Spleen (tissue), 11 donors: ENCODE data around the gene TMEM132C. TPM values are rescaled to one million over a fixed set of nuclear protein-coding genes. Genes with fewer than 3 reads are reported as not detected.
"Not testable (repeated sequence)": the region's sequence is repeated elsewhere in the genome, so short reads cannot be mapped to it uniquely, and the experiment has no call there.

Experiments used
- DNase-seq: peaks from one replicate; pipeline ENCODE4 v3.0.0-alpha.2; 2020
- H3K27ac ChIP-seq, 8 donors: fragments of 200-600 bp; sonication (generic) in 7 of 8; 1 replicate in 4 of 8; 2 replicates in 4 of 8; pipeline versions ENCODE4 v1.5.0 to v1.8.0; 2016 to 2021; ENCODE audit warnings: inconsistent platforms in 4 of 8, mild to moderate bottlenecking in 4 of 8, moderate library complexity in 1 of 8
- H3K27me3 ChIP-seq, 7 donors: fragments of 200-600 bp; sonication (generic) in 6 of 7; replicated peaks in 1 of 7; 1 replicate in 4 of 7; 2 replicates in 3 of 7; pipeline versions ENCODE4 v1.5.0 to v1.8.0; 2016 to 2021; ENCODE audit warnings: inconsistent platforms in 3 of 7, mild to moderate bottlenecking in 1 of 7
- H3K36me3 ChIP-seq, 6 donors: fragments of 200-600 bp; sonication (generic) in 5 of 6; 1 replicate in 4 of 6; 2 replicates in 2 of 6; pipeline versions ENCODE4 v1.5.0 to v1.8.0; 2016 to 2021; ENCODE audit warnings: inconsistent platforms in 2 of 6
- H3K4me1 ChIP-seq, 6 donors: fragments of 200-600 bp; sonication (generic) in 5 of 6; 1 replicate in 3 of 6; 2 replicates in 3 of 6; pipeline versions ENCODE4 v1.5.0 to v1.8.0; 2016 to 2021; ENCODE audit warnings: inconsistent platforms in 3 of 6
- H3K4me3 ChIP-seq, 8 donors: fragments of 200-600 bp; sonication (generic) in 7 of 8; 1 replicate in 4 of 8; 2 replicates in 4 of 8; pipeline versions ENCODE4 v1.5.0 to v1.8.0; 2016 to 2021; ENCODE audit warnings: inconsistent platforms in 4 of 8, mild to moderate bottlenecking in 4 of 8, moderate library complexity in 2 of 8
- H3K9me3 ChIP-seq, 8 donors: fragments of 200-600 bp; sonication (generic) in 7 of 8; 1 replicate in 4 of 8; 2 replicates in 4 of 8; pipeline versions ENCODE4 v1.5.0 to v1.8.0; 2016 to 2021; ENCODE audit warnings: inconsistent platforms in 4 of 8
- POLR2A ChIP-seq, 3 donors: fragments of 450-650 bp; IDR thresholded peaks; one replicate each; pipeline ENCODE4 v1.5.1; 2017; ENCODE audit warnings: antibody characterized with exemption in 3 of 3, mild to moderate bottlenecking in 1 of 3
- POLR2AphosphoS5 ChIP-seq, 3 donors: sonication (generic); formaldehyde crosslinking; IDR thresholded peaks; one replicate each; pipeline ENCODE4 v1.5.1; 2017; ENCODE audit warnings: antibody characterized with exemption in 3 of 3
- WGBS, 5 donors: extraction: QIAGEN DNeasy Blood & Tissue Kit in 3 of 5; methylation state at CpG; one replicate each; pipeline versions ENCODE4 v1.1.5 to v1.1.7; 2013 to 2018; 5-methylcytosine and 5-hydroxymethylcytosine counted together
- intact Hi-C: fragments of 100-400 bp; cut with DNase I; formaldehyde crosslinking; loops from one replicate; pipeline ENCODE4 v1.15.0; 2023; ENCODE audit warnings: low total_unique reads
- polyA plus RNA-seq, 3 donors: library from polyadenylated mRNA; stranded (reverse); fragments of 200-250 nt; gene quantifications; one replicate each; pipeline ENCODE4 v1.2.1, GENCODE V29; 2013
- total RNA-seq, 7 donors: library from RNA; depleted of rRNA in 3 of 7; stranded (reverse); fragments of >200 nt in 3 of 7; fragmentation: NEBNext Ultra II Directional in 4 of 7; extraction: Animal tissue kit (Norgen Biotek cat#: 25700) in 4 of 7; gene quantifications; one replicate each; pipeline versions ENCODE4 v1.1.0 to v1.2.1, GENCODE V29; 2016 to 2021
- TF ChIP-seq, protein P1 (sequence below), 11 experiments: fragments of 200-600 bp in 7 of 11; fragments of 450-650 bp in 4 of 11; sonication (generic) in 4 of 11; IDR thresholded peaks in 8 of 11; conservative IDR thresholded peaks in 3 of 11; 1 replicate in 7 of 11; 2 replicates in 4 of 11; pipeline versions ENCODE4 v1.4.0 to v1.8.0; 2016 to 2021; ENCODE audit warnings: antibody characterized with exemption in 11 of 11, inconsistent platforms in 4 of 11, mild to moderate bottlenecking in 1 of 11
- donor health status: healthy with polysubstance abuse.
- donor health status: DM: no; HTN: no; CAD: no; lungs with moderate emphysema.
- donor health status: DM: no; HTN: no; CAD: no.
- donor health status: Bipolar disorder and iron deficiency.
- donor health status: healthy.
- donor health status: DM: no; HTN: no; CAD: no.
- donor health status: DM: yes; HTN: yes; CAD: no.

Gene TMEM132C
- total and polyA plus RNA-seq, 10 donors, result 0.08 to 0.83 (median 0.25) TPM; not detected in 4

DNA sequence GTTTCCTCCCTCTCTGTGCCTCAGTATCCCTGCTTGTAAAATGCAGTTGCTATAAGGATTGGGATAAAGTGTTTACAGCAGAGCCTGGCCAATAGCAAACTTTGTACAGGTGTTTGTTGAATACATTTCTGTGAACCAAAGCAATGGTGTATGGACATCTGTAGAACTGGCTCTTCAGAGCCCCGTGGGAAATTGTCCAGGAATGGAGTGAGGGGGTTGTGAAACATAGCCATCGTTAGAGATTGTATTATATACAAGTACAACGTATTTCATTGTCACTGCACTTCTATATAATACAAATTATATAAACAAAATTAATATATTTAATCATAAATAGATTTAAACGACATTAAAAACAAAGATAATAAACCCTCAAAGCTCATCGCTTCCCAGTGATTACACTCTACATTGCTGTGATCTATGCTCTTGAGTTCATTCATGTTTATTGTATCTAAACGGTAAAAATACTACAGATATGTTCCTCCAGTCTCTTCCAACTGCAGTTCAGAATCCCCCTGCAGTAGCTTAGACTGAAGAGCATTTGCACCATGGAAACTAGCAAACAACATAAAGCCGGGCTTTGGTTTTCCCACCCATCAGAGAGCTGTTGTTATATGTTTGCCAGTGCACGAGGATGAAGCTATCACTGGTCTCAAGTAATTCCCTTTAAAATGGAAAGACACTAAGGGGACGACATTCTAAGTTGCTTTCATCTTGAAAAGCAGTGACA lies 216.7 kb downstream of the TMEM132C start:
- Histone ChIP-seq H3K36me3 (no peaks in the 10 kb centered on the region), H3K27me3 (no peaks in the 10 kb centered on the region), H3K9me3 (no peaks in the 10 kb centered on the region), H3K4me1 (no peaks in the 10 kb centered on the region), H3K4me3 (no peak overlapping the region), H3K27ac (no peak overlapping the region)
- DNase-seq, result no peak
- TF ChIP-seq, protein P1, sequence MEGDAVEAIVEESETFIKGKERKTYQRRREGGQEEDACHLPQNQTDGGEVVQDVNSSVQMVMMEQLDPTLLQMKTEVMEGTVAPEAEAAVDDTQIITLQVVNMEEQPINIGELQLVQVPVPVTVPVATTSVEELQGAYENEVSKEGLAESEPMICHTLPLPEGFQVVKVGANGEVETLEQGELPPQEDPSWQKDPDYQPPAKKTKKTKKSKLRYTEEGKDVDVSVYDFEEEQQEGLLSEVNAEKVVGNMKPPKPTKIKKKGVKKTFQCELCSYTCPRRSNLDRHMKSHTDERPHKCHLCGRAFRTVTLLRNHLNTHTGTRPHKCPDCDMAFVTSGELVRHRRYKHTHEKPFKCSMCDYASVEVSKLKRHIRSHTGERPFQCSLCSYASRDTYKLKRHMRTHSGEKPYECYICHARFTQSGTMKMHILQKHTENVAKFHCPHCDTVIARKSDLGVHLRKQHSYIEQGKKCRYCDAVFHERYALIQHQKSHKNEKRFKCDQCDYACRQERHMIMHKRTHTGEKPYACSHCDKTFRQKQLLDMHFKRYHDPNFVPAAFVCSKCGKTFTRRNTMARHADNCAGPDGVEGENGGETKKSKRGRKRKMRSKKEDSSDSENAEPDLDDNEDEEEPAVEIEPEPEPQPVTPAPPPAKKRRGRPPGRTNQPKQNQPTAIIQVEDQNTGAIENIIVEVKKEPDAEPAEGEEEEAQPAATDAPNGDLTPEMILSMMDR (IDR thresholded peaks at IDR 0.05 in 8 of 11, conservative IDR thresholded peaks at IDR 0.05 in 3 of 11), result no peak
- TF ChIP-seq POLR2A (IDR thresholded peaks at IDR 0.05) (no peak), POLR2AphosphoS5 (IDR thresholded peaks at IDR 0.05) (no peak)
- intact Hi-C loops, result no loop called here
- 71 to 83% (median 76%) methylated on average over 9 of the region's 9 CpGs for WGBS, 5 donors

DNA sequence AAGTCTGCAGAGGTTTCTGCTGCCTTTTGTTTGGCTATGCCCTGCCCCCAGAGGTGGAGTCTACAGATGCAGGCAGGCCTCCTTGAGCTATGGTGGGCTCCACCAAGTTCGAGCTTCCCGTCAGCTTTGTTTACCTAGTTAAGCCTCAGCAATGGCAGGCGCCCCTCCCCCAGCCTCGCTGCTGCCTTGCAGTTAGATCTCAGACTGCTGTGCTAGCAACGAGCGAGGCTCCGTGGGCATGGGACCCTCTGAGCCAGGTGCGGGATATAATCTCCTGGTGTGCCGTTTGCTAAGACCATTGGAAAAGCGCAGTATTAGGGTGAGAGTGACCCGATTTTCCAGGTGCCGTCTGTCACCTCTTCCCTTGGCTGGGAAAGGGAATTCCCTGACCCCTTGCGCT lies 230.4 kb downstream of the TMEM132C start:
- 89 to 95% (median 94%) methylated on average over 12 to 13 of the region's 13 CpGs for WGBS, 5 donors
- H3K4me1 ChIP-seq, H3K4me3 ChIP-seq, H3K27me3 ChIP-seq, intact Hi-C loops, H3K36me3 ChIP-seq, H3K27ac ChIP-seq, DNase-seq: not testable (repeated sequence)
- H3K9me3 ChIP-seq, result peaks cover 0 to 32% (median 13%) of the 10 kb centered on the region in 8 donors

DNA sequence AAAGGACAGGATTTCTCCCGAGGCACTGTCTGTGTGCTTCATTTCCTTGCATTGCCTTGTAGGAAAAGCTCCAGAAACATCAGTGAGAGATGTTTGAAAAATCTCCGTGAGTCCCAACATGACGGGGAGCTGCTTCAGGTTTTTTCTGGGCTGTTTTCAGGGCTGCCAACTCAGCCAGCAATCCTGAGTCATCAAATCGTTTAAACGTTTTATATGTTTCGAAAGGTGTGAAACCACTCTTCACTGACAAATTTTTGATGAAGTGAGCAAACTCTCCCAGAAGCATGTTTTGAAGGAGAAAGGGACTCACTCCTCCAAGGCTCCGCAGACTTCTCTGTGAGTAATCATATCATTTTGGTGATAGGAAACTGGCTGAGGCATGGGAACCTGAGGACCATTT lies 240.5 kb downstream of the TMEM132C start:
- Histone ChIP-seq H3K9me3 (peaks cover 0 to 71% (median 31%) of the 10 kb centered on the region in 8 donors), H3K36me3 (no peaks in the 10 kb centered on the region), H3K27ac (no peak overlapping the region), H3K27me3 (no peaks in the 10 kb centered on the region), H3K4me1 (no peaks in the 10 kb centered on the region), H3K4me3 (no peak overlapping the region)
- TF ChIP-seq POLR2AphosphoS5 (IDR thresholded peaks at IDR 0.05) (no peak), POLR2A (IDR thresholded peaks at IDR 0.05) (no peak)
- TF ChIP-seq, protein P1 (IDR thresholded peaks at IDR 0.05 in 8 of 11, conservative IDR thresholded peaks at IDR 0.05 in 3 of 11), result no peak
- no peak for DNase-seq
- WGBS, 5 donors, result 82 to 87% (median 83%) methylated on average over 7 of the region's 7 CpGs
- intact Hi-C loops, result no loop called here

DNA sequence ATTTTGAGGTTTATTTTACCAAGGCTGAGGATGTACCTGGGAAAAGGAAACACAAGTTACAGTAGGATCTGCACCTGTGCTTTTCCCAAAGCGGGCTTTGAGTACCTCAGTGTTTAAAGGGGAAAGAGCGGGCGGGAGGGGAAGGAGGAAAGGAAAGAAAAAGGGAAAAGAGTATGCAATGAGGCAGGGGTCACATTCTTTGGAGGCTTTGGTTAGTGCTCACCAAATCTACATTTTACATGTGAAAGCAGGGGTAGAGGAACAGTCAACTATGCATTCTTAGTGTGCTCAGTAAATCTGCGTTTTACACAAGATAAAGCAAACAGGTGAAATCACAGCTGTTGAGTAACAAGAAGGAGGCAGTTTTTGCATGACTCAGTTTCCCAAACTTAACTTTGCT lies 242.2 kb downstream of the TMEM132C start:
- Histone ChIP-seq H3K27ac (no peak overlapping the region), H3K9me3 (peaks cover 0 to 60% (median 22%) of the 10 kb centered on the region in 8 donors), H3K4me3 (no peak overlapping the region), H3K4me1 (no peaks in the 10 kb centered on the region), H3K36me3 (no peaks in the 10 kb centered on the region), H3K27me3 (no peaks in the 10 kb centered on the region)
- intact Hi-C loops, result no loop called here
- TF ChIP-seq POLR2A (IDR thresholded peaks at IDR 0.05) (no peak), POLR2AphosphoS5 (IDR thresholded peaks at IDR 0.05) (no peak)
- TF ChIP-seq, protein P1 (IDR thresholded peaks at IDR 0.05 in 8 of 11, conservative IDR thresholded peaks at IDR 0.05 in 3 of 11), result no peak
- no peak for DNase-seq
- 87 to 92% (median 88%) methylated on average over 4 of the region's 4 CpGs for WGBS, 5 donors
